ENCODE measurements around the gene CEACAM3.
A peak's percentile ranks its signal among the peaks of the same experiment; 100 is the strongest.

CEACAM3 gene

DNA sequence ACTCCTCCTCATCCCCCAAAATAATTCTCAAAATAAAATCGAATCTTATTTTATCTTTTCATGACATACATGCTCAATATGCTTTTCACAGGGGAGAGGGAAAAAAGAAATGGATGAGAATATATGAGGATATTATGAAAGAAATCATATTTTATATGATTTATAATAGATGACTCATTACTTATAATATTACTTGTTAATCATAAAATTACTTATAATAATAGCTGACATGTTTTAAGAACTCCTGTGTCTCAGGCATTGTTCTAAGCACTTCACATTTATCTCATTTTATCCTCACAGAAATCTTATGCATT, 3.0 kb upstream of the CEACAM3 start:
- DNase-seq, result no peak

GRCh38 chr19:41795031-41795461, 1.3 kb upstream of the CEACAM3 start:
- peak; percentile 31 for DNase-seq

DNA sequence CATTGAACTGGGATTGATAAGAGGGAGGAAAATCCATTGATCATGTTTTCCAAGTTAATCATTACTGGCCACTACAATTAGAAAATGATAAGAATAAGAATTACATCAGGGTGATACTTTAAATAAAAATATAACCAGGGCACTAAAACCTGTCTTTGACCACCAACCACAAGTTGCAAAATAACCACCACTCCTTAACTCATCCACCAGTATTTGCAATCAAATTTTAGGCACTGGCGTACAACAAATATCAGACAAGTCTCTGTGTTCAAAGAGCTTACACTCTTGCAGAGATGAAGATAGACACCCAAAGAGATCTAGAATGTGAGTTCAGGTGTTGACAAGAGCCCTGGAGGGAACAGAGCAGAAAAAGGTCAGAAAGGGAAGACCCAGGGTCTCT, 514 bp downstream of the CEACAM3 start:
- no peak for DNase-seq

DNA sequence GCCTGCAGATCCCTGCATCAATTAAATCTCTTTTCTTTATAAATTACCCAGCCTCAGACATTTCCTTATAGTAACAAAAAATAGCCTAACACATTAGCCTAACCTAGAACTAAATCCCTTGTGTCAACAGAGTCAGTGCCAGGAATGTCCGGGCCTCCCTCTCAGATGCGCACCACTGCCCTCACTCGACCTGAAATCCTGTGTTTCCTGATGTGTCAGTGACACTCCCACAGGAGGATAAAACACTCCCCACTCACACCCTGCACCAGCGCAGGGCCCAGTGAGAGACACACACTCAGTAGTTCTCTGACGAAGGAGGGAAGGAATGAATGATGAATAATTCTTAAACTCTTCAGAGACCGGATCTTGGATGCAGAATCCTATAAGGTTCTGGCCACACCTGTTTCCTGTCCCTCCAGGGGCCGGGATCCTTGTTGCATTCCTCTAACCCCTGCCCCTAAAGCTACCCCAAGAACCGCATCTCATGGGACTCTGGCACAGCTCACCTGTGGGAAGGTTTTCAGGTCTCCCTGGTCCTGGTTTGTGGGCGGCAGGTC, 3.1 kb downstream of the CEACAM3 start:
- no peak for DNase-seq

DNA sequence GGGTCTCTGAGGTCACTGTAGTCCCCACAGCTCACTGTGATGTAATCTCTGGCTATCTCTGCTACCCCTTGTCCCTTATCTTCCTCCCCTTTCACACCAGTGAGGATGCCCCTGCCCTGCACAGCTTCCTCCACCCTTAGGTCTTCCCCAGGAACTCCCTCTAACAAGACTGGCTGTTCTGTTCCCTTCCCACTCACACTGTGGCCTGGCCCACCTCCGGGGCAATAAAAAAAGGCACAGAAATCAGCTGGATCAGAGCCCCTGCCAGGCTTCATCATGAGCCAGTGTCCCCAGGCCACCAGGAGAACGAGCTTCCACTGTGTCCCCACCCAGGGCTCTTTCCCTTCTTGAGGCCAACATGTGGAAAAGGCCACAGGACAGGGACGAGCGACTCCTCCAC, 4.6 kb downstream of the CEACAM3 start:
- no peak for DNase-seq

DNA sequence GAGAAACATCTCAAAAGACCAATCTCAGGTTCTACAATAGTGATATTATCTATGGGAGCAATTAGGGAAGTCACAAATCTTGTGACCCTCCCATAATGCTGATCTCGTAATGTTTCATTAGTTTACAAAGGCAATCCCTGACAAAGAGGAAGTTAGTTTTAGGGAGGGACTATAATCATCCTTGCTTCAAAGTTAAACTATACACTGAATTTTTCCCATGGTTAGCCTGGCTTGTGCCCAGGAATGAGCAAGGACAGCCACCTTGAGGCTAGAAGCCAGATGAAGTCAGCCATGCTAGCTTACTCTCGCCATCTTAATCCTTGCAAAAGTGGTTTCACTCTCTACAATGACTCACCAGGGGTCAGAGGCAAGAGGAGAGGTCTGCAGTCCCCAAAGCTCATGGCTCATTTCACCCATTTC, 5.4 kb downstream of the CEACAM3 start:
- DNase-seq, result no peak

DNA sequence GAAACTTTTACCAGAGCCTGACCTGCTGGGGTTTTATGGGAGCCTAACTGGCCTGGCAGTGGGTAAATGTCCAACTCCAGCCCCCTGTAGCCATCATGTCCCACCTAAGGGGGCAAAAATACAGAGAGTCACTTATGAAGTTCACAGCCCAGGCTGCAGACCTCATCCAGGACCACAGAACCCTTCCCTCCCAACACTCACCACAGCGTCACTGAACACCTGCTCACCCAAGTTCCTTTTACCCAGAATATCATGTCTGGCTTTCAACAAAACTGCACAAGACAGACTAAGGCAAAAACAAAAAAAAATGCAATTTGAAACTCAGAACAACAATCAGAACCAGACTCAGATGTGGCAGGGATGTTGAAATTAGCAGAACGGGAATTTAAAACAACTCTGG, 6.4 kb downstream of the CEACAM3 start:
- DNase-seq, result no peak

DNA sequence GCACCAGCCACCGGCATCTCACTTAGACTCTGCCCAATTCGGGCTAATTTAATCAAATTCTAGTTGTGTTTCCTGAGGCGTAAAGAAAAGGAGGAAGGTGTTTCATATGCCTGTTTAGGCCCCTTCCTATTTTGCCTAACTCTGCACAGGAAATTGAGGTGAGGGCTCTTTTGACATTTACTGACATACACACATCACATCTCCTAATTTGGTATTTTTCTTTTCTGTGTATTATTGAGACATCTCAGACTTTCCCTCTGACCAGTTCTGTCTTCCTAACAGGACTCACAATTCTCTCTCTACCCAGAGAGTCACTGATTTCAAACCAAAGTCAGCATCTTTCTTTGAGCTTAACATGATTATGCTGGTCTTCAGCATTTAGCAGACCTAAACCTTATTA, 7.9 kb downstream of the CEACAM3 start:
- no peak for DNase-seq

DNA sequence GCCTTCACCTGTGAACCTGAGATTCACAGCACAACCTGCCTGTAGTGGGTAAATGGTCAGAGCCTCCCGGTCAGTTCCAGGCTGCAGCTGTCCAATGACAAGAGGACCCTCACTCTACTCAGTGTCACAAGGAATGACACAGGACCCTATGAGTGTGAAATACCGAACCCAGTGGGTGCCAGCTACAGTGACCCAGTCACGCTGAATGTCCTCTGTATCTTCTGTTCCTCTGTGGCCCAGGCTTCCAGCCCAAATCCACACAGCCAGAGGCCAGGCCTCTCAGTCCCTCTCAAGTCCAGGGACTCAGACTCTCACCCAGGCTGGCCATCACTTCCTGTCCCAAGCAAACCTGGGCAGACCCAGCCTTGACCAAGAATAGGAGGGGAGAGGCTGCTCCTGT, 10.8 kb downstream of the CEACAM3 start:
- DNase-seq, result no peak

- DNase-seq, result no peak
Measured at GRCh38 chr19:41808663-41809566, 12.5 kb downstream of the CEACAM3 start.

DNA sequence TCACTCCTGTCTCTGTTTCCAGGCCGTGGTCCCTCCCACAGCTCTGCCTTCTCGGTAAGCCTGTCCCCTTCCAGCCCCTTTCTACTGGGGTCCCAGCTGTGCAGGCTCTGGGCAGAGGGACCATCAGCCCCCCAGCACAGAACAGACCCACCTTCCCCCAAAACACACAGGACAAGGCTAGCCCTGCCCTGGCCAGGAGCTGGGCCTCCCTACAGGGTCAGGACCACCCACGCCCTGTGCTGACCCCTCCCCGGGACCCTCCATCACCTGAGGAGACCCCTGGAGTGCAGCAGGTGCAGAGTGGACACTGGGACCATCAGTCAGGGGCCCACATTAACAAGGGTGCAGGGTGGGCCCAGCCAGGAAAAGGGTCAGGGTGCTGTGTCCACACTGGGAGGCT, 13.9 kb downstream of the CEACAM3 start:
- DNase-seq, result no peak

DNA sequence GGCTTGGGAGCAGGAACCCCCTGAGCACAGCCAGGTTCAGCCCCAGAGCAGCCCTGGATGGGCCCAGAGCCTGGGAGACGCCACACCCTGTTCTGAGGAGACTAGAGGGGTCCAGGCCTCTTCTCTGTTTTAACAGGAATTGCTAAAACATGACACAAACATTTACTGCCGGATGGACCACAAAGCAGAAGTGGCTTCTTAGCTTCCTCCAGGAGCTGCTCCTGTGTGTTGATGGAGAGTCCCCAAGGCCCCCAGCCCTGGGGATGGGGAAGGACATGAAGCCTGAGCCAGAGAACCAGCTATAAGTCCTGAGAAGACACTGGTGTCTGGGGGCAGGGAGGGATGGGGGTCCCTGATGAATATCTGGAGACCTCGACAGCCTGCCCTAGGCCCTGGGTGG, 14.6 kb downstream of the CEACAM3 start:
- no peak for DNase-seq

- no peak for DNase-seq
Measured at GRCh38 chr19:41811981-41812380, 15.6 kb downstream of the CEACAM3 start.

DNA sequence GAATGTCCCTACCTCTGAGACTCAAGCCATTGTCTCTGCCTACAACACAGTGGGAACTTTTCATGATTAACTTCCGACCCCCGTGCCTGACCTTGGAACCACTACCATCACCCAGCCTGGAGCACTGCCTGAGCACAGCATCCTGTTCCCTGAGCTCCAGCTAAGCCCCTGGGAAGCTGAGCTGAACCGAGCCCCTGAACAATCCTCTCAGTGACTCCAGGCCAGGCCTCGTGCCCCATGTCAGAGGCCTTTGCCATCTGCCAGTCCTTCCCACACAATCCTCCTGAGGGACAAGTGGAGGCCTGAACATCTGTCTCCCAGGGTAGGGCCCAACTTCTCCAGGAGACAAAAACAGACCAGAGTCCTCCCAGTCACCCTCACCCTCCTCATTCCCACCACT, 17.5 kb downstream of the CEACAM3 start:
- no peak for DNase-seq

DNA sequence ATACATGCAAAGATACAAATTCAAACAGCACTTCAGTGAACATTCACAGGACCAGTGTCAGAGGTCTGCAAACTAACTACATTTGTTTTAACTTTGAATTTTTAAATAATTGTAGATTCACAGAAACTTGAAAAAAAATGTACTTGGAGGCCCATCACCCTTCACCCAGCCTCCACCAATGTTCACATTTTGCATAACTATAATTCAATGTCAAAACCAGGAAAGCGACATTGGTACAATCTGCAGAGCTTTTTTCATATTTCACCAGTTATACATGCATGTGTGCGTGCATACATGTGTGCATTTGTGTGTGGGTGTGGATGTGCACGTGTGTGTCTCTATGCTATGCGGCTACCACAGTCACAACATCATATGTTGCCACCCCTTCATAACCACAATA, 18.9 kb downstream of the CEACAM3 start:
- no peak for DNase-seq

DNA sequence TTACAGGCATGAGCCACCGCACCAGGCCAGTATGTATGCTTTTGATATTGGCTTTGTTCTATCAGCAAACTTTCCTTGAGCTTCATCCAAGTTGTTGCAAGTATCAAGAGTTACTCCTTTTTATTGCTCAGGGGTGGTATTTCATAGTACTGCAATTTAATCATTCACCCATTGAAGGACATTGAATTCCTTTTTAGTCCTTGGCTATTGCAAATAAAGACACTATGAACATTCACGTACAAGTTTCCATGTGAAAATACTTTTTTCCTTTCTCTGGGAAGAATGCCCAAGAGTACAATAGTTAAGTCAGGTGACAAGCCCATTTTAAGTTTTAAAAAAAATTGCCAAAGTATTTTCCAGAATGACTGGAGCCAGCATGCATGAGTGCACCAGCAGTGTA, 20.4 kb downstream of the CEACAM3 start:
- DNase-seq, result no peak

GRCh38 chr19:41821003-41821735, 24.8 kb downstream of the CEACAM3 start:
- DNase-seq, result no peak

GRCh38 chr19:41837981-41838708, 41.8 kb downstream of the CEACAM3 start:
- no peak for DNase-seq

GRCh38 chr19:41839211-41839610, 42.8 kb downstream of the CEACAM3 start:
- DNase-seq, result no peak

GRCh38 chr19:41843371-41843770, 47.0 kb downstream of the CEACAM3 start:
- DNase-seq, result no peak

- no peak for DNase-seq
Measured at GRCh38 chr19:41844601-41845000, 48.2 kb downstream of the CEACAM3 start, which contains the start of gene LYPD4. LYPD4 (minus strand) TSS chr19:41844683; CDS start chr19:41839285, 5,398 bp downstream.

DNA sequence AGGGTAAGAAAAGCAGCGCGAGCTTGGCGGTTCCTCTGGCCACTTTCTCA, 48.4 kb downstream of the CEACAM3 start, which contains the start of gene DMRTC2:
Gene DMRTC2 (plus strand): TSS at position 42 of the 50 bp plus-strand sequence. CDS start 2,387 bp downstream, outside the sequence.
- no peak for DNase-seq

- DNase-seq, result no peak
Measured at GRCh38 chr19:41845051-41845590, 48.7 kb downstream of the CEACAM3 start.

All from NCI-H1436 treated with DMSO at 0.1 percent for 48 hours (cell line).